DND-41 (cell line): ENCODE results near the gene KIF1A.

Experiments
- ATAC-seq: fragments of 200-7000 bp; cut with Tn5 transposase; 3 replicates; pipeline ENCODE4 v1.9.1; 2021; ENCODE audit warnings: low read depth; ENCODE audit not compliant: insufficient read depth
- DNase-seq: peaks from one replicate; pipeline ENCODE4 v3.0.0-alpha.2; 2020
- H2AFZ ChIP-seq: 2 replicates; pipeline ENCODE4 v1.6.0; 2012; ENCODE audit warnings: low read depth, low read length
- H3K27ac ChIP-seq: 2 replicates; pipeline ENCODE4 v1.5.1; 2012; ENCODE audit warnings: low read length, inconsistent platforms
- H3K27me3 ChIP-seq: fragments of 200-600 bp; sonication (generic); 2 replicates; pipeline ENCODE4 v1.6.0; 2012; ENCODE audit warnings: low read length, mild to moderate bottlenecking, inconsistent platforms; ENCODE audit not compliant: insufficient read depth, poor library complexity
- H3K36me3 ChIP-seq: 2 replicates; pipeline ENCODE4 v1.5.1; 2012; ENCODE audit warnings: low read length, inconsistent platforms; ENCODE audit not compliant: insufficient read depth
- H3K4me1 ChIP-seq: 2 replicates; pipeline ENCODE4 v1.5.1; 2012; ENCODE audit warnings: mild to moderate bottlenecking, low read length; ENCODE audit not compliant: insufficient read depth
- H3K4me2 ChIP-seq: 2 replicates; pipeline ENCODE4 v1.6.0; 2012; ENCODE audit warnings: mild to moderate bottlenecking, moderate library complexity, low read length, inconsistent platforms; ENCODE audit not compliant: insufficient read depth
- H3K4me3 ChIP-seq, 2 experiments: fragments of 200-600 bp in 1 of 2; shearing (Covaris generic) in 1 of 2; 2 replicates each; pipeline ENCODE4 v1.5.1; 2012 to 2016; ENCODE audit warnings: inconsistent platforms in 2 of 2, low read length in 2 of 2, mild to moderate bottlenecking in 2 of 2, low read depth in 1 of 2, moderate library complexity in 1 of 2
- H3K79me2 ChIP-seq: 2 replicates; pipeline ENCODE4 v1.6.0; 2012; ENCODE audit warnings: low read length, inconsistent platforms; ENCODE audit not compliant: insufficient read depth
- H3K9ac ChIP-seq: 2 replicates; pipeline ENCODE4 v1.6.0; 2012; ENCODE audit warnings: low read depth, mild to moderate bottlenecking, inconsistent platforms, low read length, moderate library complexity
- H3K9me3 ChIP-seq: 2 replicates; pipeline ENCODE4 v1.5.1; 2012; ENCODE audit warnings: low read length, moderate library complexity, mild to moderate bottlenecking, inconsistent platforms; ENCODE audit not compliant: insufficient read depth, severe bottlenecking
- H4K20me1 ChIP-seq: 2 replicates; pipeline ENCODE4 v1.6.0; 2012; ENCODE audit warnings: low read length; ENCODE audit not compliant: insufficient read depth
- EZH2 ChIP-seq: IDR thresholded peaks from 3 replicates; pipeline ENCODE4 v1.6.1; 2012; ENCODE audit warnings: borderline replicate concordance, low read depth, mild to moderate bottlenecking, moderate library complexity, low read length, inconsistent platforms; ENCODE audit not compliant: severe bottlenecking
- TF ChIP-seq, protein P1 (sequence below): IDR thresholded peaks from 2 replicates; pipeline ENCODE4 v1.5.1; 2012; ENCODE audit warnings: borderline replicate concordance, low read length, moderate library complexity, mild to moderate bottlenecking; ENCODE audit not compliant: poor library complexity, severe bottlenecking; ENCODE audit errors: extremely low read depth

Gene KIF1A

DNA sequence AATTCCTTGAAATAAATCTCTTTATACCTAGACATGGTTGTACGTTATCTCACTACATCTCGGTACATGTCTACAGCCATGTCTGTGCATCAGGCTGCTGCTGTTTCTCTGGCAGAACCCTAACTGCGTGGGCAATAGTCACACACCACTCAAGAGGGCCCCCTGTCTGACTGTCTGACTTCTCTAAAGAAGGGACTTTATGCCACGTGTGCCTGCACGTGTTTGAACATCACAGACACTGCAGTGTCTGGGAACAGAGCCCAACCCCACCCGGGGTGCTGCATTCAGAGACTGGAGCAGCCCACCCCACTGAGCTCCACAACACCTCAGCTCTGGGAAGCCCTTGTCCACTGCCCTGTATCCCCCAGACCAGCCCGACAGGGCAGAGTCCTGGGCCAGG, 55.0 kb downstream of the KIF1A start:
- no peaks in the 10 kb centered on the region for H3K79me2 ChIP-seq

DNA sequence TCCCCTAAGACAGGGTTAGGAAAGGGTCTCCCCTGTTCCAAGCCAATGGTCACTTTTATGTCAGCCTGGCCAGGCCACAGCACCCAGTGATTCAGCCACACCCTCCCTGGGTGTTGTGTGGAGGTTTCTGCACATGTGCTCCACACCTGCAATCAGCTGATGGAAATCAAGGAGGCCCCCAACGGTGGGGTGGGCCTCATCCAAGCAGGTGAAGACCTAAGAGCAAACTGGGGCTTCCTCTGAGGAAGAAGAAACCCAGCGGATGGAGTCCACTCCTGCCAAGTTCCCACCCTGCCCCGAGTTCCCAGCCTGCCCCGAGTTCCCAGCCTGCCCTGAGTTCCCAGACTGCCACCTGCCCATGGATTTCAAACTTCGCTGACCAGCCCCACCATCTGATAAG, 55.4 kb downstream of the KIF1A start:
- Histone ChIP-seq H3K79me2 (no peaks in the 10 kb centered on the region), H2AFZ (no peak overlapping the region), H3K27me3 (no peaks in the 10 kb centered on the region), H3K36me3 (no peaks in the 10 kb centered on the region), H3K9ac (no peak overlapping the region), H3K4me1 (no peaks in the 10 kb centered on the region), H3K9me3 (no peaks in the 10 kb centered on the region), H3K4me2 (no peak overlapping the region), H4K20me1 (0 out of 2 replicates have a peak, but pooled peaks cover 6% of the 10 kb centered on the region), H3K27ac (no peak overlapping the region), H3K4me3 (no peak overlapping the region)
- TF ChIP-seq EZH2: no peak
- TF ChIP-seq, protein P1, sequence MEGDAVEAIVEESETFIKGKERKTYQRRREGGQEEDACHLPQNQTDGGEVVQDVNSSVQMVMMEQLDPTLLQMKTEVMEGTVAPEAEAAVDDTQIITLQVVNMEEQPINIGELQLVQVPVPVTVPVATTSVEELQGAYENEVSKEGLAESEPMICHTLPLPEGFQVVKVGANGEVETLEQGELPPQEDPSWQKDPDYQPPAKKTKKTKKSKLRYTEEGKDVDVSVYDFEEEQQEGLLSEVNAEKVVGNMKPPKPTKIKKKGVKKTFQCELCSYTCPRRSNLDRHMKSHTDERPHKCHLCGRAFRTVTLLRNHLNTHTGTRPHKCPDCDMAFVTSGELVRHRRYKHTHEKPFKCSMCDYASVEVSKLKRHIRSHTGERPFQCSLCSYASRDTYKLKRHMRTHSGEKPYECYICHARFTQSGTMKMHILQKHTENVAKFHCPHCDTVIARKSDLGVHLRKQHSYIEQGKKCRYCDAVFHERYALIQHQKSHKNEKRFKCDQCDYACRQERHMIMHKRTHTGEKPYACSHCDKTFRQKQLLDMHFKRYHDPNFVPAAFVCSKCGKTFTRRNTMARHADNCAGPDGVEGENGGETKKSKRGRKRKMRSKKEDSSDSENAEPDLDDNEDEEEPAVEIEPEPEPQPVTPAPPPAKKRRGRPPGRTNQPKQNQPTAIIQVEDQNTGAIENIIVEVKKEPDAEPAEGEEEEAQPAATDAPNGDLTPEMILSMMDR: no peak
- ATAC-seq (no peak), DNase-seq (no peak)

More for the DNA sequence above, 55.0 kb downstream of the KIF1A start:
- H3K27ac ChIP-seq: no peak overlapping the region
- H3K36me3 ChIP-seq: no peaks in the 10 kb centered on the region
- no peak overlapping the region for H3K4me3 ChIP-seq
- no peaks in the 10 kb centered on the region for H3K9me3 ChIP-seq
- H3K4me1 ChIP-seq: no peaks in the 10 kb centered on the region
- H3K27me3 ChIP-seq: no peaks in the 10 kb centered on the region
- 0 out of 2 replicates have a peak, but pooled peaks cover 6% of the 10 kb centered on the region for H4K20me1 ChIP-seq
- no peak overlapping the region for H3K4me2 ChIP-seq
- DNase-seq (no peak), ATAC-seq (no peak)
- H2AFZ ChIP-seq: no peak overlapping the region
- H3K9ac ChIP-seq: no peak overlapping the region
- TF ChIP-seq, protein P1: no peak
- TF ChIP-seq EZH2: no peak

DNA sequence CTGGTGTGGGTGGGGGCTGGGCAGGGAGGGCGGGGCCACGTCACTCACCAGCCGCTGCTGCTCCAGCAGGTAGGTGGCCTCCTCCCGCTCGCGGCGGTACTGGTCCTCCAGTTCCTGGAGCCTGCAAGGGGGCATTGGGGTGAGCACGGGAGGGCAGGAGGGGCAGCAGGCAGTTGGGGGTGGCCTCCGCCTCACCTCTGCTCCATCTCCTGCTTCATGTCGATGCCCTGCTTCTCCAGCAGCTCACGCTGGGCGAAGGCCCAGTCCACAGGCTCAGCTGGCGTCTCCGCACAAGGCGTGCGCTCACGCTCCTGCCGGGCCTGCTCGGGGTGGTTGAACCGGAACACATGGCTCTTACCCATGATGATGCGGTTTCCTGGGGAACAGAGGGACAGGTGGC, 57.0 kb downstream of the KIF1A start:
- H3K27me3 ChIP-seq: no peaks in the 10 kb centered on the region
- H3K27ac ChIP-seq: no peak overlapping the region
- no peaks in the 10 kb centered on the region for H3K79me2 ChIP-seq
- no peaks in the 10 kb centered on the region for H3K9me3 ChIP-seq
- no peaks in the 10 kb centered on the region for H3K36me3 ChIP-seq
- H2AFZ ChIP-seq: no peak overlapping the region
- no peaks in the 10 kb centered on the region for H3K4me1 ChIP-seq
- no peak overlapping the region for H3K9ac ChIP-seq
- no peak for TF ChIP-seq EZH2
- TF ChIP-seq, protein P1: no peak
- ATAC-seq: no peak
- 0 out of 2 replicates have a peak, but pooled peaks cover 6% of the 10 kb centered on the region for H4K20me1 ChIP-seq
- H3K4me2 ChIP-seq: no peak overlapping the region
- no peak overlapping the region for H3K4me3 ChIP-seq
- no peak for DNase-seq

DNA sequence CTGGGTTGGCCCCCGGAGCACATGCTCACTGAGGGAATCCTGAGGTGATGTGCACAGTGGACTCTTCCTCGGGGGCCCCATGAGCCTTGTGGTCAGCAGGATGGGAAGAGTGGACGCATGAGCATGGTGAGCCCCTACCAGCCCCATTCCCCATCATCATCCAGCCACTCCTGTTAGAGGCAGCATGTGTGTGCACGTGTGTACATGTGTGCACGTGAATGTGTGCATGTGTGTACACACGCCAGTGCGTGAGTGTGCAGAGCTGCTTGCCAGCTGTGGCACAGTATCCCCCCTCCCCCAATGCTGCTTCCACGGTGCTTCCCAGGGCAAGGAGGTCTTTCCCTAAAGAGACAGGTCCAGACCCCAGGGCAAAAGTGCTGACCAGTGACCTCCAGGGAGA, 57.8 kb downstream of the KIF1A start:
- no peak for DNase-seq
- H3K4me3 ChIP-seq: no peak overlapping the region
- 0 out of 2 replicates have a peak, but pooled peaks cover 6% of the 10 kb centered on the region for H4K20me1 ChIP-seq
- no peak overlapping the region for H2AFZ ChIP-seq
- H3K27me3 ChIP-seq: no peaks in the 10 kb centered on the region
- no peaks in the 10 kb centered on the region for H3K79me2 ChIP-seq
- no peaks in the 10 kb centered on the region for H3K36me3 ChIP-seq
- H3K9me3 ChIP-seq: no peaks in the 10 kb centered on the region
- no peaks in the 10 kb centered on the region for H3K4me1 ChIP-seq
- no peak overlapping the region for H3K27ac ChIP-seq
- TF ChIP-seq, protein P1: no peak
- TF ChIP-seq EZH2: no peak
- no peak overlapping the region for H3K9ac ChIP-seq
- H3K4me2 ChIP-seq: no peak overlapping the region
- ATAC-seq: no peak
